HEK293 (cell line): ENCODE data around the gene CCDC38.

Experiments
- CTCF ChIA-PET: fragments of 350-600 bp; formaldehyde crosslinking; extraction: SDS; loops from one replicate; lab custom pipeline; 2021; ENCODE audit warnings: antibody characterized with exemption; lab: Yijun Ruan, JAX
- POLR2A ChIA-PET: fragments of 300-600 bp; formaldehyde crosslinking; extraction: SDS; loops from one replicate; lab custom pipeline; 2020; ENCODE audit warnings: antibody characterized with exemption, inconsistent platforms; lab: Yijun Ruan, JAX
- H3K27ac ChIP-seq: fragments of 200-500 bp; sonication (Bioruptor generic); 2 replicates; pipeline ENCODE4 v1.5.1; 2014; ENCODE audit warnings: low read depth, low read length, control low read depth, inconsistent platforms; ENCODE audit errors: extremely low read depth
- H3K36me3 ChIP-seq, 2 experiments: fragments of 200-500 bp in 1 of 2; sonication (Bioruptor generic) in 1 of 2; 1 replicate in 1 of 2; 2 replicates in 1 of 2; pipeline ENCODE4 v1.5.1; 2014 to 2017; ENCODE audit warnings: inconsistent platforms in 2 of 2, low read length in 2 of 2; ENCODE audit not compliant: control insufficient read depth in 2 of 2, insufficient read depth in 1 of 2
- H3K4me1 ChIP-seq: fragments of 200-500 bp; sonication (Bioruptor generic); 2 replicates; pipeline ENCODE4 v1.5.1; 2014; ENCODE audit warnings: mild to moderate bottlenecking, low read length, inconsistent platforms; ENCODE audit not compliant: control insufficient read depth, insufficient read depth
- H3K4me3 ChIP-seq: 2 replicates; pipeline ENCODE4 v1.5.1; 2011; ENCODE audit warnings: low read depth, mild to moderate bottlenecking, control low read depth, low read length, moderate library complexity
- H3K9me3 ChIP-seq: fragments of 200-500 bp; sonication (Bioruptor generic); 2 replicates; pipeline ENCODE4 v1.5.1; 2014; ENCODE audit warnings: low read depth, low read length, inconsistent platforms; ENCODE audit not compliant: control insufficient read depth, insufficient read depth
- AEBP2 ChIP-seq: fragments of 450-650 bp; formaldehyde crosslinking; IDR thresholded peaks from 2 replicates; pipeline ENCODE4 v1.5.1; 2016; ENCODE audit warnings: missing biosample characterization, missing genetic modification characterization, borderline replicate concordance
- MYNN ChIP-seq: fragments of 450-650 bp; formaldehyde crosslinking; IDR thresholded peaks from 2 replicates; pipeline ENCODE4 v1.5.1; 2016; ENCODE audit warnings: missing biosample characterization, missing genetic modification characterization, borderline replicate concordance
- PRDM4 ChIP-seq: fragments of 450-650 bp; formaldehyde crosslinking; IDR thresholded peaks from 2 replicates; pipeline ENCODE4 v1.5.1; 2017; ENCODE audit warnings: missing biosample characterization, missing genetic modification characterization
- REPIN1 ChIP-seq: fragments of 450-650 bp; formaldehyde crosslinking; IDR thresholded peaks from 2 replicates; pipeline ENCODE4 v1.5.1; 2017; ENCODE audit warnings: missing biosample characterization, missing genetic modification characterization, low read depth
- SCRT1 ChIP-seq: fragments of 450-650 bp; formaldehyde crosslinking; IDR thresholded peaks from 2 replicates; pipeline ENCODE4 v1.5.1; 2016; ENCODE audit warnings: missing biosample characterization, missing genetic modification characterization, borderline replicate concordance
- SP3 ChIP-seq: fragments of 450-650 bp; formaldehyde crosslinking; IDR thresholded peaks from 2 replicates; pipeline ENCODE4 v1.5.1; 2016; ENCODE audit warnings: missing biosample characterization, missing genetic modification characterization
- TRIM28 ChIP-seq: IDR thresholded peaks from 2 replicates; pipeline ENCODE4 v1.6.1; 2011; ENCODE audit warnings: low read length, control low read depth, borderline replicate concordance
- YY1 ChIP-seq: fragments of 450-650 bp; formaldehyde crosslinking; IDR thresholded peaks from 2 replicates; pipeline ENCODE4 v1.5.1; 2018; ENCODE audit warnings: missing biosample characterization, missing genetic modification characterization
- ZBTB44 ChIP-seq: fragments of 450-650 bp; IDR thresholded peaks from 2 replicates; pipeline ENCODE4 v1.5.1; 2018; ENCODE audit warnings: missing biosample characterization, mild to moderate bottlenecking, missing genetic modification characterization
- ZBTB6 ChIP-seq: fragments of 450-650 bp; formaldehyde crosslinking; IDR thresholded peaks from 2 replicates; pipeline ENCODE4 v1.5.1; 2017; ENCODE audit warnings: missing biosample characterization, missing genetic modification characterization
- ZFP3 ChIP-seq: fragments of 450-650 bp; formaldehyde crosslinking; IDR thresholded peaks from 2 replicates; pipeline ENCODE4 v1.5.1; 2016; ENCODE audit warnings: low read depth, missing biosample characterization, missing genetic modification characterization
- ZNF132 ChIP-seq: fragments of 450-650 bp; formaldehyde crosslinking; IDR thresholded peaks from 2 replicates; pipeline ENCODE4 v1.5.1; 2017; ENCODE audit warnings: missing biosample characterization, missing genetic modification characterization, borderline replicate concordance
- ZNF16 ChIP-seq: fragments of 450-650 bp; formaldehyde crosslinking; IDR thresholded peaks from 2 replicates; pipeline ENCODE4 v1.5.1; 2016; ENCODE audit warnings: low read depth, missing biosample characterization, missing genetic modification characterization
- ZNF2 ChIP-seq: fragments of 450-650 bp; formaldehyde crosslinking; IDR thresholded peaks from 2 replicates; pipeline ENCODE4 v1.5.1; 2016; ENCODE audit warnings: missing biosample characterization, missing genetic modification characterization
- ZNF23 ChIP-seq: fragments of 450-650 bp; formaldehyde crosslinking; IDR thresholded peaks from 2 replicates; pipeline ENCODE4 v1.5.1; 2016; ENCODE audit warnings: missing biosample characterization, missing genetic modification characterization, borderline replicate concordance
- ZNF239 ChIP-seq: fragments of 450-650 bp; formaldehyde crosslinking; IDR thresholded peaks from 2 replicates; pipeline ENCODE4 v1.5.1; 2016; ENCODE audit warnings: missing biosample characterization, missing genetic modification characterization
- ZNF292 ChIP-seq: fragments of 450-650 bp; formaldehyde crosslinking; IDR thresholded peaks from 2 replicates; pipeline ENCODE4 v1.5.1; 2016; ENCODE audit warnings: low read depth, missing biosample characterization, missing genetic modification characterization, borderline replicate concordance
- ZNF398 ChIP-seq: fragments of 450-650 bp; formaldehyde crosslinking; IDR thresholded peaks from 2 replicates; pipeline ENCODE4 v1.5.1; 2017; ENCODE audit warnings: missing biosample characterization, missing genetic modification characterization
- ZNF423 ChIP-seq: fragments of 450-650 bp; formaldehyde crosslinking; IDR thresholded peaks from 2 replicates; pipeline ENCODE4 v1.5.1; 2016; ENCODE audit warnings: missing biosample characterization, missing genetic modification characterization
- ZNF510 ChIP-seq: fragments of 450-650 bp; formaldehyde crosslinking; IDR thresholded peaks from 2 replicates; pipeline ENCODE4 v1.5.1; 2018; ENCODE audit warnings: mild to moderate bottlenecking, missing genetic modification characterization, missing biosample characterization; ENCODE audit not compliant: insufficient replicate concordance
- ZNF521 ChIP-seq: fragments of 450-650 bp; formaldehyde crosslinking; IDR thresholded peaks from 2 replicates; pipeline ENCODE4 v1.5.1; 2017; ENCODE audit warnings: missing biosample characterization, mild to moderate bottlenecking, missing genetic modification characterization
- ZNF530 ChIP-seq: fragments of 450-650 bp; formaldehyde crosslinking; IDR thresholded peaks from 2 replicates; pipeline ENCODE4 v1.5.1; 2016; ENCODE audit warnings: low read depth, missing biosample characterization, missing genetic modification characterization
- ZNF544 ChIP-seq: fragments of 450-650 bp; formaldehyde crosslinking; IDR thresholded peaks from 2 replicates; pipeline ENCODE4 v1.5.0; 2017; ENCODE audit warnings: missing biosample characterization, missing genetic modification characterization
- ZNF560 ChIP-seq: fragments of 450-650 bp; formaldehyde crosslinking; IDR thresholded peaks from 2 replicates; pipeline ENCODE4 v1.5.1; 2017; ENCODE audit warnings: missing biosample characterization, missing genetic modification characterization, borderline replicate concordance
- ZNF596 ChIP-seq: fragments of 450-650 bp; IDR thresholded peaks from 2 replicates; pipeline ENCODE4 v1.5.0; 2018; ENCODE audit warnings: missing biosample characterization, mild to moderate bottlenecking, missing genetic modification characterization, moderate library complexity
- ZNF610 ChIP-seq: fragments of 450-650 bp; formaldehyde crosslinking; IDR thresholded peaks from 2 replicates; pipeline ENCODE4 v1.5.1; 2016; ENCODE audit warnings: missing biosample characterization, missing genetic modification characterization, borderline replicate concordance
- ZNF626 ChIP-seq: fragments of 450-650 bp; sonication (Bioruptor Pico); formaldehyde crosslinking; IDR thresholded peaks from 2 replicates; pipeline ENCODE4 v1.5.1; 2018; ENCODE audit warnings: missing biosample characterization, missing genetic modification characterization, inconsistent platforms
- ZNF777 ChIP-seq: fragments of 450-650 bp; formaldehyde crosslinking; IDR thresholded peaks from 2 replicates; pipeline ENCODE4 v1.5.1; 2017; ENCODE audit warnings: missing biosample characterization, missing genetic modification characterization, borderline replicate concordance
- ZNF785 ChIP-seq: fragments of 450-650 bp; formaldehyde crosslinking; IDR thresholded peaks from 2 replicates; pipeline ENCODE4 v1.5.1; 2016; ENCODE audit warnings: missing biosample characterization, missing genetic modification characterization
- ZSCAN16 ChIP-seq: fragments of 450-650 bp; formaldehyde crosslinking; IDR thresholded peaks from 2 replicates; pipeline ENCODE4 v1.5.1; 2016; ENCODE audit warnings: missing biosample characterization, missing genetic modification characterization

The CCDC38 gene

GRCh38 chr12:95837240-95838038 lies 105.0 kb downstream of the CCDC38 start:
- CTCF ChIA-PET = no interaction called here
- no peak for TF ChIP-seq ZNF132 (tag by site-specific recombination)
- TF ChIP-seq ZNF16 (tag by site-specific recombination) = no peak
- TF ChIP-seq PRDM4 = no peak
- no peak for TF ChIP-seq YY1
- TF ChIP-seq SP3 (tag by site-specific recombination) = peak; percentile 95
- no peak for TF ChIP-seq ZNF560 (tag by site-specific recombination)
- TF ChIP-seq ZFP3 (tag by site-specific recombination) = no peak
- no peak for TF ChIP-seq SCRT1 (tag by site-specific recombination)
- TF ChIP-seq ZBTB6 (tag by site-specific recombination) = no peak
- peak; percentile 17 for TF ChIP-seq ZNF398 (tag by site-specific recombination)
- TF ChIP-seq ZNF626 (tag by site-specific recombination) = no peak
- no peak for TF ChIP-seq ZNF777 (tag by site-specific recombination)
- TF ChIP-seq ZNF292 (tag by site-specific recombination) = no peak
- peak; percentile 97 for TF ChIP-seq ZNF596 (tag by site-specific recombination)
- TF ChIP-seq MYNN (tag by site-specific recombination) = no peak
- TF ChIP-seq ZNF23 (tag by site-specific recombination) = no peak
- TF ChIP-seq ZNF610 (tag by site-specific recombination) = no peak
- no peak for TF ChIP-seq ZNF2 (tag by site-specific recombination)
- no peak for TF ChIP-seq AEBP2 (tag by site-specific recombination)
- TF ChIP-seq REPIN1 (tag by site-specific recombination) = no peak
- 0 out of 2 replicates have a peak, but pooled peaks have one; percentile 5 for TF ChIP-seq ZNF530
- no peak for TF ChIP-seq TRIM28
- no peak for TF ChIP-seq ZNF423 (tag by site-specific recombination)
- TF ChIP-seq ZBTB44 (tag by site-specific recombination) = no peak
- no peak for TF ChIP-seq ZSCAN16 (tag by site-specific recombination)
- TF ChIP-seq ZNF785 (tag by site-specific recombination) = peak; percentile 45; the same call in 1 of the 2 replicates
- peak; percentile 53; the same call in 1 of the 2 replicates for TF ChIP-seq ZNF239 (tag by site-specific recombination)
- TF ChIP-seq ZNF521 (tag by site-specific recombination) = no peak
- TF ChIP-seq ZNF544 (tag by site-specific recombination) = no peak
- TF ChIP-seq ZNF510 (tag by site-specific recombination) = no peak

More at GRCh38 chr12:95837240-95838038, 105.0 kb downstream of the CCDC38 start:
- Histone ChIP-seq H3K4me1 (no peaks in the 10 kb centered on the region), H3K4me3 (no peak overlapping the region), H3K27ac (no peak overlapping the region), H3K36me3 (no peaks in the 10 kb centered on the region), H3K9me3 (no peaks in the 10 kb centered on the region)
- POLR2A ChIA-PET = no interaction called here
